T-helper 1 cell treated with Interleukin-12 subunit alpha and Interleukin-12 subunit beta and Interleukin-4 antibody, amounts not matched to agents 30 μg/mL and 1 μg/mL, for 36 hours (primary cell): ENCODE results near the gene ANKMY2.
"Not testable (repeated sequence)": the region's sequence is repeated elsewhere in the genome, so short reads cannot be mapped to it uniquely, and the experiment has no call there.

ENCODE experiments used
- H3K27ac Mint-ChIP-seq: one replicate; pipeline ENCODE4 v1.8.0; 2021; ENCODE audit warnings: mild to moderate bottlenecking, mixed read lengths
- H3K27me3 Mint-ChIP-seq: one replicate; pipeline ENCODE4 v1.8.0; 2021; ENCODE audit warnings: low read depth, mixed read lengths
- H3K36me3 Mint-ChIP-seq: one replicate; pipeline ENCODE4 v1.8.0; 2021; ENCODE audit warnings: low read depth, mixed read lengths
- H3K4me1 Mint-ChIP-seq: one replicate; pipeline ENCODE4 v1.8.0; 2021; ENCODE audit warnings: low read depth, mixed read lengths
- H3K4me3 Mint-ChIP-seq: one replicate; pipeline ENCODE4 v1.8.0; 2021; ENCODE audit warnings: mild to moderate bottlenecking, moderate library complexity, mixed read lengths
- H3K9me3 Mint-ChIP-seq: one replicate; pipeline ENCODE4 v1.8.0; 2021; ENCODE audit warnings: mixed read lengths

The ANKMY2 gene

DNA sequence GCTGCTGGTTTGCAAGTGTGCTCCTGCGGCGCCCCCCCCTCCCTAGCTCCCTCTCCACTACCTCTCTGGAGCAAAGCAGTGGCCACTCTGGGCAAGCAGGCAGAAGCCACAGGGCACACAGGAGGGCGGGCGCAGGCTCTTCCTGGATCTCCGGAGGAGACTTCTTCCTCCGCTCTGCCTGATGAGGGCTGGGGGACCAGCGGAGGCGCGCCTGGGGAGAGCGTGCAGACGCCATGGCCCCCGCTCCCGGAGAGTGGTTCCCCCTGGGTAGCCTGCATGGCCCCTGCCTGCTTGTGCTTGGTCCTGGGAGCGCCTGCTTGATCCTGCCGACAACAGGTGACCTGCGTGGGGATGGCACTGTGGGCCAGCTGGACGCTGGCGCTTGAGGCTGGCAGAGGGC, 29.0 kb downstream of the ANKMY2 start:
- no peaks in the 10 kb centered on the region for H3K9me3 Mint-ChIP-seq
- H3K27me3 Mint-ChIP-seq: no peaks in the 10 kb centered on the region
- no peak overlapping the region for H3K27ac Mint-ChIP-seq
- peaks cover 12% of the 10 kb centered on the region for H3K4me1 Mint-ChIP-seq
- H3K4me3 Mint-ChIP-seq: no peak overlapping the region
- H3K36me3 Mint-ChIP-seq: peaks cover 20% of the 10 kb centered on the region

DNA sequence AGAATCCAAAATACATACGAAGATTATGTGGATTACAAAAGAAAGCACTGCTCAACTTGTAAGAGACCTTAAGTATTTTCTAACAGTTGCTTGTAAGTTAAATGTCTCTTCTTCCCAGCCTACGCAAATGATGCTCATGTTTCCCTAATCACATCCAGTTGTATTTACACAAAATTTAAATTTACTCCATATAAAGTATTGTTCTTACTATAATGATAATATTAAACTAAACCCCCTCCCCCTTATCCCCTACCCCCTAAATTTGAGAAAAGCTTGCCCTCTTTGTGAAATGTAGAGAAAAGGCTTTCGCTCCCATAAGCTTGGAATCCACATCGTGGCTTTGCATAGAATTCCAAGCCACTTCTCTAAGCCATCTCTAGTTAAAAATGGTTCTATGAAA, 29.4 kb downstream of the ANKMY2 start:
- H3K4me3 Mint-ChIP-seq: no peak overlapping the region
- no peaks in the 10 kb centered on the region for H3K9me3 Mint-ChIP-seq
- no peaks in the 10 kb centered on the region for H3K27me3 Mint-ChIP-seq
- peaks cover 12% of the 10 kb centered on the region for H3K4me1 Mint-ChIP-seq
- H3K27ac Mint-ChIP-seq: no peak overlapping the region
- peaks cover 18% of the 10 kb centered on the region for H3K36me3 Mint-ChIP-seq

DNA sequence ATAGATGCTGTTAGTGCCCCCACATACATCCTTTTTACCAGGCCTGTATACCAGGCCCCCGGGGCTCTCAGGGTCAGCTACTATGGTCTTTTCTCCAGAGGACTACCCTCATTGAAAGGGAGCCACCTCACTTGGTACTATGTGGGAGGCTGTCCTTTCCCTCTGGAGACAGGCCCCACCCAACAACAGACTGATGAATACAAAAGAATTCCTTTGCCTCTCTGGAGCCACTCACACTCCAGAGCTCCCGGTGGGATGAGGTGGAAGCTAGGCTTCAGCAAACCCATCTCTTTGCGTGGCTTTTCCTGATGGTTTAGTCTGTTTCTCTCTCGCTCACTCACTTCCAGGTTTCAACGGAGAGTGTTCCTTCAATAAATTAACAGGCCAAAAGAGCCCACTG, 30.3 kb downstream of the ANKMY2 start:
- no peak overlapping the region for H3K27ac Mint-ChIP-seq
- peaks cover 15% of the 10 kb centered on the region for H3K36me3 Mint-ChIP-seq
- H3K4me3 Mint-ChIP-seq: no peak overlapping the region
- H3K9me3 Mint-ChIP-seq: no peaks in the 10 kb centered on the region
- peaks cover 11% of the 10 kb centered on the region for H3K4me1 Mint-ChIP-seq
- H3K27me3 Mint-ChIP-seq: no peaks in the 10 kb centered on the region

DNA sequence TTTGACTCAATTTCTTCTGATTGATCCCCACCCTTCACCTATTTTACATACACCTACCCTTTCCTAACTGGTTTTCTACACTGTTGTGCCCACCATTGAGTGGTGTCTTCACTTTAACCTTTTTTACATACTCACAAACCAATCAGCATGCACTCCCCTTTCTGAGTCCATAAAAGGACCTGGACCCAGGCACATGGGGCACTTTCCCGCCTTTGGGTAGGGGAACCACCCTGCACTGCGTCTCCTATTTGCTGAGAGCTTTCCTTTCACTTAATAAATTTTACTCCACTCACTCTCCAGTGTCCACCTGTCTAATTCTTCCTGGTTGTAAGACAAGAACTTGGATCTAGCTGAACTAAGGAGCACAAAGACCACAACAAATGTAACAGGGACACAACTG, 33.8 kb downstream of the ANKMY2 start:
- Mint-ChIP-seq H3K4me3 (no peak overlapping the region), H3K36me3 (peaks cover 11% of the 10 kb centered on the region), H3K9me3 (no peaks in the 10 kb centered on the region), H3K27ac (no peak overlapping the region), H3K27me3 (no peaks in the 10 kb centered on the region), H3K4me1 (peaks cover 2% of the 10 kb centered on the region)

DNA sequence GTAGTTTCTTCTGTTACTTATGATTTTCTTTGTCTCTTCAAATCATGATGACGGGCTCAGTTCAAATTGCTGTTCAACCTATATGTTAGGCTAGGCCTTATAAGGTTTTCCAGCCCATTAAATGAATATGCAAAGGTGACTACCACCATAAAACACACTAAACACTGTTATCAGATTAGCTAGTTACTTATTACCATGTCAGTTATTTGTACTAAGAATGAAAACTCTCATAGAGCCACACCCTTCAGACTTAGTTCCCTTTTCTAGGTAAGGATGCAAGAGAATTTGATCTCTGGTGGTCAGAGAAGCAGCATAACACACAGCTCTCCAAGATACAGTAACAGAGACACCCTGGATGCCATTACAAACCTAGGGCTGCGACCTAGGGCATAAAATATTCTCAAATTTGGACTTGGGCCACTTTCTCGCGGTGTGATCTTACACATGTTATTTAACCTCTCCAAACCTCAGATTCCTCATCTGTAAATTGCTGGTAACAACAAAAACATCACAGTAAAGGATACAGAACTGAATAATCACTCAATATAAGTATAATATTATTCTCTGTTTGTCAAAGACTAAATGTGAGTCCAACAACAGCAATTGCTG, 35.6 kb downstream of the ANKMY2 start:
- peaks cover 11% of the 10 kb centered on the region for H3K36me3 Mint-ChIP-seq
- no peaks in the 10 kb centered on the region for H3K27me3 Mint-ChIP-seq
- no peak overlapping the region for H3K4me3 Mint-ChIP-seq
- H3K9me3 Mint-ChIP-seq: no peaks in the 10 kb centered on the region
- H3K27ac Mint-ChIP-seq: no peak overlapping the region
- H3K4me1 Mint-ChIP-seq: peaks cover 2% of the 10 kb centered on the region

DNA sequence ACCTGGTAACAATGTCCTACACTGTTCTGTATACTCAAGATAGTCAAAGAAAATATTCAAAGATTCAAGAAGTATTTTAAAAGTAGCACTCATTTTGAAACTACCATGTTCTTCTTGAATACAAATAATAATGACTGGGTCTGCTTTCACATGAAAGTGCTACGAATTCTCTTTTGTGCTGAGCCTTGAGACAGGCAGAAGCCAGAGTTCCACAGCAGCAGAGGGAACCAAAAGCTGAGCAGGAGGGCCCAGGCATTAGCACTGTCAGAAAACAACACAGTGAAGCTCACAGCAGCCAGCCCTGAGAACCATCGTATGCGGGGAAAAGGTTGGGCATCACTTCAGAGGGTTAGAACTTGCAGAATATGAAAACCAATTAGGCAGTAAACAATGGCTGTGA, 38.9 kb downstream of the ANKMY2 start:
- no peaks in the 10 kb centered on the region for H3K27me3 Mint-ChIP-seq
- no peaks in the 10 kb centered on the region for H3K9me3 Mint-ChIP-seq
- H3K4me3 Mint-ChIP-seq: no peak overlapping the region
- H3K4me1 Mint-ChIP-seq: peaks cover 2% of the 10 kb centered on the region
- H3K27ac Mint-ChIP-seq: no peak overlapping the region
- peaks cover 13% of the 10 kb centered on the region for H3K36me3 Mint-ChIP-seq

DNA sequence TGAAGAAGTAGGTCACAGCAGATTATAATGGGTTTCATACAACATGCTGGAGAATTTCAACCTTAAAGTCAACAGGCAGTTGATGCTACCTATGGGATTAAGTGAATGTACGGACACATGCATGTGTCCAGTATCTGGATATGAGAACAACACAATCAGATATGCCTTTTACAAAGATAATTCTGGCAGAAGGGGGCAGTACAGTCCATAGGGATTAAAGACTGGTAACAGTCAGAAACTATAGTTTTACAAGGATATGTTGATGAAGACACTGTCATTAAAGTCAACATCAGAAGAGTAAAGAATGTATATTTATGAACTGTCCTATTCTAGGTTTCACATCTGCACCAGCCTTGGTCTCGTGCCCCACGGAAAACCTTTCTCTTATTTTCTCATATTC, 41.5 kb downstream of the ANKMY2 start:
- Mint-ChIP-seq H3K9me3 (no peaks in the 10 kb centered on the region), H3K27me3 (no peaks in the 10 kb centered on the region), H3K36me3 (peaks cover 15% of the 10 kb centered on the region), H3K4me3 (no peak overlapping the region), H3K27ac (no peak overlapping the region), H3K4me1 (no peaks in the 10 kb centered on the region)

DNA sequence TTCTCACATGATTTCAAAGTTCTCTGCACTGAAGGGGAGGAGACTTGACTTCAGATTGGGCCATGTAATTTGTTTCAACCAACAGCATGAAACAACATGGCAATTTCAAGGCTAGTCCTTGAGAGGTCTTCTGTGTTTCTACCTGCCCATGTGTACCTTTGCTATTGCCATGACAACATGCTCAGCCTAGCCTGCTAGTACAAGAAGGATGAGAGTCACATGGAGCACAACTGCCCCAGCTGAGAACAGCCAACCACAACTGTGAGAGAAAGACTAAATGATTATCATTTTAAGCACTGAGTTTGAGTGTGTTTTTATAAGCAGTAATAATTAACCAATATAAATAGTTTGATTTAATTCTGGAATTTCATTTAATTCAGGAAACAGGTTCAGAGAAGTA, 41.9 kb downstream of the ANKMY2 start:
- H3K36me3 Mint-ChIP-seq: peaks cover 16% of the 10 kb centered on the region
- no peaks in the 10 kb centered on the region for H3K4me1 Mint-ChIP-seq
- no peaks in the 10 kb centered on the region for H3K9me3 Mint-ChIP-seq
- H3K27me3 Mint-ChIP-seq: no peaks in the 10 kb centered on the region
- H3K27ac Mint-ChIP-seq: no peak overlapping the region
- no peak overlapping the region for H3K4me3 Mint-ChIP-seq

DNA sequence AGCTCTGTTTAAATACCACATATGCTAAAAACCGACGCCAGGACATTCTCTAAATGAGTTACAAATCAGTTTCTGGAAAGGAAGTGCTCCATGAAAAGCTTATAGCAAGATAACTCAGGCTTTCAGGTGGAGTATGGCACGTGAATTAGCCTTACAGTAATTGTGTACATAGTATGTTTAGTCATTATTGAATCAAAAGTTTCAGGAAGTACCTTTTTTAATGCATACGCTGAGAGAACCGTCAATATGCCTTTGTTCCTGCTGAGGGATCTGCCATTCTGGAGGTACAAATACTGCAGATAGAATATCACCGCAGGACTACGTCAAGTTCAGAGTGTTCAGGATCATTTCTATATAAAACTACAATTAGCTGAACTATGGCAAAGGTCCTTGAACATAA, 45.7 kb downstream of the ANKMY2 start:
- peaks cover 9% of the 10 kb centered on the region for H3K36me3 Mint-ChIP-seq

DNA sequence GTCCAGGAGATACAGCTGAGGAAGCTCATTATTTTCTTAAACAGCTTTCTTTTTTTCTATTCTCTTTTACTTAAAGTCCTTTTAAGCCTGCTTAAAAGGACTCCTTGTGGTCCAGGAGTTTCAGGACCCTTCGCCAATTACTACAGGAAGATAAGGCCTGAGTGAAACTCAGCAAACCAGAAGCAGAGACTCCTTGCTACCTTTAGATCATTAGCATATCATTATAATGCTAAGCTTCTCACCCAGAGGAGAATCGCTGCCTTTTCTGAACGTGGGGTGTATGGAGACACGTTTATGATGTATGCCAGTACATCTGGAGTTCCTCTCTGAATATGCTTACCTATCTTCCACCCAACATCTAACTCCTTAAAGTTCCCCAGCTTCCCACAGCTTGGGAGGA, 47.5 kb downstream of the ANKMY2 start:
- H3K9me3 Mint-ChIP-seq: no peaks in the 10 kb centered on the region
- H3K27ac Mint-ChIP-seq: no peak overlapping the region
- H3K36me3 Mint-ChIP-seq: peaks cover 7% of the 10 kb centered on the region
- H3K4me3 Mint-ChIP-seq: no peak overlapping the region
- no peaks in the 10 kb centered on the region for H3K27me3 Mint-ChIP-seq
- no peaks in the 10 kb centered on the region for H3K4me1 Mint-ChIP-seq

More for the DNA sequence above, 45.7 kb downstream of the ANKMY2 start:
- no peak overlapping the region for H3K4me3 Mint-ChIP-seq
- no peaks in the 10 kb centered on the region for H3K4me1 Mint-ChIP-seq
- H3K27ac Mint-ChIP-seq: no peak overlapping the region
- H3K9me3 Mint-ChIP-seq: no peaks in the 10 kb centered on the region
- H3K27me3 Mint-ChIP-seq: no peaks in the 10 kb centered on the region

DNA sequence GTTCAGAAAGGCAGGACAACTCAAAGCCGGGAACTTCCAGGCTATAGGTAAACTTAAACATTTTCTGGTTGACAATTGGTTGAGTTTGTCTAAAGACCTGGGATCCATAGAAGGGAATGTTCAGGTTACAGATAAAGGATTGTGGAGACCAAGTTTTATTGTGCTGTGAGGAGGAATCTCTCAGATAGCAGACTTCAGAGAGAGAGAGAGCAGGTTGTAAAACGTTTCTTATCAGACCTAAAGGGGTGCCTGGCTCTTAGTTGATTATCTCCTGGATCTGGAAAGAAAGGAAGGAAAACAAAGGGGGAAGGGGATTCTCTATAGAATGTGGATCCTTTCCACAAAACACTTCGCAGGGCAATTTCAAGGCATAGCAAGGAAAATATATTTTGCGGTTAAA, 50.0 kb downstream of the ANKMY2 start:
- H3K4me1 Mint-ChIP-seq, H3K4me3 Mint-ChIP-seq, H3K27ac Mint-ChIP-seq, H3K36me3 Mint-ChIP-seq, H3K27me3 Mint-ChIP-seq, H3K9me3 Mint-ChIP-seq: not testable (repeated sequence)

DNA sequence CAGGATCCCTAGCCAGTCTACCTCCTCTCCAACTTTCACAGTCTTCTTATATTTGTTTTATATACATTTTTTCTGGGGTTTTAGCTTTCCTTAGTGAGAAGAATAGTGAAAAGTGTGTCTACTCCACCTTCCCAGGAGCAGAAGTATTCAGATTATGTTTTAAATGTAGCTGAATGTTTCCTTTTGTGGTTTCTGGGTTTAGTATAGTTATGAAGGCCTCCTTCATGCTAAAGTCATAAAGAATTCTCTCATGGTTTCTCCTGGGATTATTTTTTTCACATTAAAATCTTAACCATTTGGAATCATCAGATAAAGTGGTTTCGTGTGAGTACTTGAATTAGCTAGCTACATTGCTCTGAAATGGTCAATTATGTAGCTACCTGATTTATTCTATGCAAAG, 50.9 kb downstream of the ANKMY2 start:
- H3K27me3 Mint-ChIP-seq: no peaks in the 10 kb centered on the region
- H3K36me3 Mint-ChIP-seq: peaks cover 2% of the 10 kb centered on the region
- H3K4me3 Mint-ChIP-seq: no peak overlapping the region
- H3K27ac Mint-ChIP-seq: no peak overlapping the region
- no peaks in the 10 kb centered on the region for H3K4me1 Mint-ChIP-seq
- H3K9me3 Mint-ChIP-seq: no peaks in the 10 kb centered on the region

DNA sequence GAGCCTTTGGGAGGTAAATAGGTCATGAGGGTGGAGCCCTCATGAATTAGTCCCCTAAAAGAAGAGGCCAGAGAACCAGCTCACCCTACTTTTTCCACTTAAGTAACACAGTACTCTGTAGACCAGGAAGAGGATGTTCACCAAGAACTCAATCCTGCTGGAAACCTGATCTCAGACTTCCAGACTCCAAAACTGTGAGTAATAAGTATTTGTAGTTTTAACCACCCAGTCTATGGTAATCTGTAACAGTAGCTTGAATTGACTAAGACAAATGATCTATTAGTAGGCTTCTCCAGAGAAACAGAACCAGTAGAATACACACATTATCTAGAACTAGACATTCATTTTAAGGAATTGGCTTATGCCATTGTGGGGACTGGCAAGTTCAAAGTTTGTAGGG, 51.5 kb downstream of the ANKMY2 start:
- Mint-ChIP-seq H3K27me3 (no peaks in the 10 kb centered on the region), H3K4me3 (no peak overlapping the region), H3K27ac (no peak overlapping the region), H3K36me3 (peaks cover 2% of the 10 kb centered on the region), H3K4me1 (no peaks in the 10 kb centered on the region), H3K9me3 (no peaks in the 10 kb centered on the region)

DNA sequence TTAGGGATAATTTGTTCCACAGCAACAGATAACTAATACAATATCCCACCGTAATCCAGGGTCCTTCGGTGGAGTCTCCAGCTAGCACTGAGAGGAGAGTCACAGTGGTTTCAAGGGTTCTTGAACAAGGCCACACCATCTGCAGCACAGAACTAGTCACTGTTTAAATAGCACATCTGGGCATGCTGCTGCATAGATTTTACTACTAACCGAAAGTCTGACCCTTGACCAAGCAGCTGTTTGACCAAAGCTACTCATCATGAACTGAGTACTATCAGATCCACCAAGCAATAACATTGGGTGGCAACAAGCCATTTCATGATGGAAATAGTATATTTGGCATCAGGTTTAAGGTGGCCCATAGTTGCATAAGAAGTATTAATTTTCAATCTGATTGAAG, 53.2 kb downstream of the ANKMY2 start:
- no peaks in the 10 kb centered on the region for H3K4me1 Mint-ChIP-seq
- H3K27me3 Mint-ChIP-seq: no peaks in the 10 kb centered on the region
- no peak overlapping the region for H3K27ac Mint-ChIP-seq
- no peak overlapping the region for H3K4me3 Mint-ChIP-seq
- no peaks in the 10 kb centered on the region for H3K9me3 Mint-ChIP-seq
- H3K36me3 Mint-ChIP-seq: no peaks in the 10 kb centered on the region

DNA sequence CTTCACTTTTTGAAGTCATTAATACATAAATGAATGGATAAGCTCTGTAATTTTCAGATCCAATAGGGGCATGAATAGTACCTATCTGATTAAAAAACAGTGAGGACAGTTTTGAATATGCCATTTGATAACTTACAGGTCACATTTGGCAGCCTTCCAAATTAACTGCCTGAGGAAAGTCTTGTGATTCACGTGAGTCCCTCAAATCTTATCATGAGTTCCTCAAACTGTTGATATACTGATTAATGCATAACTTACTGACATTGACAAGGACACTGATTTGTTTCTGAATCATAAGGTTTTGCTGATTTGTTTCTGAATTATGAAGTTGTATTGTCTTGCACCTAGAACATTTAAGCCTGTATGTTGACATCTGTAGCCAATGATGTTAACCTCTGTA, 55.1 kb downstream of the ANKMY2 start:
- H3K9me3 Mint-ChIP-seq: no peaks in the 10 kb centered on the region
- H3K4me1 Mint-ChIP-seq: no peaks in the 10 kb centered on the region
- no peaks in the 10 kb centered on the region for H3K36me3 Mint-ChIP-seq
- no peak overlapping the region for H3K4me3 Mint-ChIP-seq
- no peak overlapping the region for H3K27ac Mint-ChIP-seq
- H3K27me3 Mint-ChIP-seq: no peaks in the 10 kb centered on the region

DNA sequence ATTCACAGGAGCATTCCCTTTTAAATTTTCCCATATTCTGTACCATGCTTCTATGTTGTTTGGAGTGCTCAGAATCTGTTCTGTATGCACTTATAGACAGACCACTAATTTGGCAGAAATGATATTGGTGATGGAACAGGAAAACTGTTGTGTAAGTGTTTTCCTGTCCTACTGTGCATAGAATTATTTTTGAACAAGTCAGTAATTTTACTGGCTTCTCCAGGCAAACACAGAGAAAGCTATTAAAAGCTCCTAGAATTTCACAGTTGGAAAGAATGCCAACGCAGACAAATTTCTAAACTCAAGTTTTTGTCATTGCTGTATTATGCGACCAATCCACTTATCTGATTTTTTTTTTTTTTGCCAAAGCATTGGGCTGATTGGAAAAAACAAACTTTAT, 55.7 kb downstream of the ANKMY2 start:
- no peak overlapping the region for H3K4me3 Mint-ChIP-seq

More for the DNA sequence above, 55.7 kb downstream of the ANKMY2 start:
- H3K27me3 Mint-ChIP-seq: no peaks in the 10 kb centered on the region
- no peaks in the 10 kb centered on the region for H3K36me3 Mint-ChIP-seq
- H3K9me3 Mint-ChIP-seq: no peaks in the 10 kb centered on the region
- H3K27ac Mint-ChIP-seq: no peak overlapping the region
- H3K4me1 Mint-ChIP-seq: no peaks in the 10 kb centered on the region
